NCI-H187 treated with DMSO at 0.1 percent for 48 hours (cell line): ENCODE data around the gene MGMT.

ENCODE experiments used
- DNase-seq: peaks from one replicate; lab custom pipeline; 2025; lab: John Stamatoyannopoulos, UW

The MGMT gene

GRCh38 chr10:129594811-129595210 is 127.8 kb downstream of the MGMT start:
- no peak for DNase-seq

DNA sequence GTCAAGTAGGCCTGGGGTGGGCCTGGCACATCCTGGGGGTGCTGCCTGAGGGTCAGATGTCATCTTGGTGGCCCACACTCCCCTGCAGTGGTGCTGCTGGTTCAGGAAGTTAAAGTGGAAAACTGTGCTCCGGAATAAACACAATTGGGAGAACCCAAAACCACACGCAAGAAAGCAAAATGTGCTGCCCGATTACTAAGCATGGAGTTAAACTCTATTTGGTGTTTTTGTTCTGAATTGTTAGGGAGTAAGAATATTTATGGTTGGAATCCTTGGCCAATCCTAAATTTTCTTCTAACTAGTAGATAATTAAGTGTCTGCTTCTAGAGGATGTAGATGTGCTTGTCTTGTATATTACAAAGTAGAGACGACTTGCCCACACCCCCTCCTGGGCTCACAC is 131.4 kb downstream of the MGMT start:
- DNase-seq = no peak

DNA sequence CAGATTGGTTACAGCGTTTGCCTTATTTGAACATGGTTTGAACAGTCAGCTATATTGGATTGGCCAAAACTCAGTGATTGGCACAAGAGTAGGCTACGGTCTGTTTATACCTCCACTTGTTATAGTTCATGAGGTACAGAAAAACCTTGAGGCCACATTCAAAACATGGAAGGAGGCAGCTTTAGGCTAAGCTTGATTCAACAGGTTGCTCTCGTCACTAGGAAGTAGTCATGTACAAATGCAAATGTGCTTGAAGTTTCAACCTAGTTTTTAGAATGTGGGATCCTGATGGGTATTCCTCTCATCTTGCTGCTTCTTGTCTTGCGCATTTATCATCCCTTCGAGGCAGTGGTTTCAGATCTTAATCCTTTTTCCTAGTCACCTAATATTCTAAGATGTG is 132.1 kb downstream of the MGMT start:
- no peak for DNase-seq

DNA sequence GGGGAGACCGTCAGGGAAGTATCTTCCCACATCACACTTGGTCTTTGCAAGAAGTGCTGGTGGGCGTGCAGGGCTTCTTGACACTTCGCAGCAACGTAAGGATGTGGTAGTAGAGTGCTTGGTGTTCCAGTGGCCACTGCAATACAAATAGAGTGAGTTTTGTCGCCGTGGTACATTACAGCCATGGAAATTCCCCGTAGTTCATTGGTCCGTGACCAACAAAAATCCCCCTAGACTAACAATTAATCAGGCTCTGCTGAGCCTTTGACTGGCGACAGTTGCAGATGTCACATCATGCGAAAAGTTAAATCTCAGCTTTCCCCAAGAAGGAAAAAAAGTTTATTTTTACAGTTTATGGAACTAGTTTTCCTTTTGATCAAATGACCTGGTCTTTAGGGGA is 134.7 kb downstream of the MGMT start:
- DNase-seq = no peak

GRCh38 chr10:129602938-129603535 is 136.0 kb downstream of the MGMT start:
- DNase-seq = no peak

- DNase-seq = no peak
Measured at GRCh38 chr10:129604333-129605032, 137.4 kb downstream of the MGMT start.

DNA sequence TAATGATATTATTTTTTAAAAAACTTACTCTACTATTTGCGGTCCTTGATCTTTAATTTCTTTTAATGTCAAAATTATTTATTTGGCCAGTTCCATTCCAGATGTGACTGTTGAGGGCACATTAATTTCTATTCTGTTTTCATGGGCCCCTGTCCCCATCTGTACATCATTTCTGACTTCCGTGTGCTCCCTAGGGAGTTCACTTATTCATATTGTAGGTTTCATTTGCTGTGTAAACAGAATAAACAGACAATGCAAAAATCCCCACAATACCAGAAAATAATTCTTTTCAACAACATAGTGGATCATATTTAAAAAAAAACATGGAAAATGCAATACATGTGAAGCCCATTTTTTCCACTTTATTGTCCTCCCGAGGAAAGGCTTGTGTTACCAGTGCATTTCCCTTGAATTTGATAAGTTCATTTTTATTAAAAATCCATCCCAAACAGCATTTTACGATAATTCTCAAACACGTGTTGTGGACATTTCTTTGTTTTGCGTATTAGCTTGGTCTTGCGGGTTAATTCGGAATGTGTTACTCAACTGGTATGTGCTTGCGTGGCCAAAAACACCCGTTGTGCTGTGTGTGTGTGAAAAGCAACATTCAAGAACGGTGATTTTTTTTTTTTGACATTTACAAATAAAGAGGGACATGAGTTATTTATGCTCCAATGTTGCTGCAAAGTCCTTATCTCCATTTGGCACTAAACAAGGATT is 138.4 kb downstream of the MGMT start:
- no peak for DNase-seq

- DNase-seq = no peak
Measured at GRCh38 chr10:129605986-129606518, 139.0 kb downstream of the MGMT start.

DNA sequence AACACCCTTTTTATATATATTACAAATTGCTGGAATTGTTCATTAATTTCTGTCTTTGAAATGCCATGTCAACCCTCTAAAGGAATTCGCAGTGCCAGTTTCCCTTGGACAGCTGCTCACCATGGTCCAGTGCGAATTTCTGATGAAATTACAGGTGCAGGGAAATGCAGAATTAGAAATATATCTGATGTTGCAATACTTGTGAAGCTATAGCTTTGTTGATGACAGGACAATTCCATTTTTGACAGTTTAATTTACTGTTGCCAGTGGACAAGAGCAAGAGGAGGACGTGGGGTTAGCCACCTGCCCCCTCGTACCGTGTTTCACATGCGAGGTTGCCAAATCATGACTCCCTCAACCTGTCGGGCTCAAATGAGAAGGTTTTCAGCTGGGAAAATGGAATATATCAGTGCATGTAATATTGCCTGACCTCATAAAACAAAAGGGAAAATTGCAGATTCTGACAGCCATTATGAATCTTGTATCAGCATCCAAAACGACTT is 140.6 kb downstream of the MGMT start:
- no peak for DNase-seq

GRCh38 chr10:129608653-129609052 is 141.6 kb downstream of the MGMT start:
- no peak for DNase-seq

GRCh38 chr10:129609551-129609950 is 142.5 kb downstream of the MGMT start:
- no peak for DNase-seq

DNA sequence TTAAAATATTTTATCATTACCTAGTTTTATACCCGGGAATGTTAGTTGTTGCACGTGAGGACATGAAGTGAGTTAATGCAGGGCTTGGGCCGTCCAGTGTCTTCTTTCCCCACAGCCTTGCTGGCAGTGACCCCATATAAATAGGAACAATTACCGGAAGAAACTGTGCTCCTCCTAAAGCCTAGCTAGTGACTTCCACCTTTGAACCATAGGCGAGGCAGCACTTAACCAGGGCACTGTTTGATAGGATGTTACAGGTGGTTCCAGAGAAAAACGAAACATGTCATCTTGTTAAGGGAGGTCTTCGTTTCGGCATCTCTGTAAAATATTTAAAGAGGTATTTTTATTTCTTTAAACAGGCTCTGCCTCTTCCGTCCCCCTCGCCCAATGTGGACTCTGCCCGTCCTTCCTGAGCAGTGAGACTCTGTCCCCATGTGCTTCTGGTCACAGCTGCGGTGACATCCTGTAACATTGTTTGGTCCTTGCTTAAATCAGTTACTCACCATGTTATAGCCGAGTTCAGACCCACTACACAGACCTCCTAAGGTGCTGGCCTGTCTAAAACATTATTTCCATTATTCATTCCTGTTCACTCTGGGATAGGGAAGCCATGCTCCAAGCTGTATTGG is 145.6 kb downstream of the MGMT start:
- no peak for DNase-seq

- no peak for DNase-seq
Measured at GRCh38 chr10:129613377-129613980, 146.4 kb downstream of the MGMT start.

DNA sequence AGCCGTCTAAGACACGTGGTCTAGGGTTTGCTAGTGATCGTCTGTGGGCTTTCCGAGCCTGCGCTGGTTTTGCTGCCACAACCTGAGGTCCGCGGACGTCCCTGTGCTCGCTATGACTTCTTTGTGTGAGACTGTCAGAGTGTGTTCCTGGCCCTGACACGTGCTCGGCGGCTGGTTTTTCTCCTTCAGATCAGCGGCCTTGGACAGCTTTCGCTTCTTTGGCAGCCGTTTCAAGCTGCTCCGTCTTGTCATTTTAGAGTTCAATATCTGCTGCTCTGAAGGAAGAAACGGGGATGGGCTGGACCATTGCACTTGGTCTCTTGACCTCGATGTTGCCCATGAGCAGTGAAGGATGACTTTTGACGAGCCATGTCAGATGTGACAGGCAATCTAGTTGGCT is 147.3 kb downstream of the MGMT start:
- DNase-seq = no peak

- no peak for DNase-seq
Measured at GRCh38 chr10:129615381-129615780, 148.3 kb downstream of the MGMT start.

DNA sequence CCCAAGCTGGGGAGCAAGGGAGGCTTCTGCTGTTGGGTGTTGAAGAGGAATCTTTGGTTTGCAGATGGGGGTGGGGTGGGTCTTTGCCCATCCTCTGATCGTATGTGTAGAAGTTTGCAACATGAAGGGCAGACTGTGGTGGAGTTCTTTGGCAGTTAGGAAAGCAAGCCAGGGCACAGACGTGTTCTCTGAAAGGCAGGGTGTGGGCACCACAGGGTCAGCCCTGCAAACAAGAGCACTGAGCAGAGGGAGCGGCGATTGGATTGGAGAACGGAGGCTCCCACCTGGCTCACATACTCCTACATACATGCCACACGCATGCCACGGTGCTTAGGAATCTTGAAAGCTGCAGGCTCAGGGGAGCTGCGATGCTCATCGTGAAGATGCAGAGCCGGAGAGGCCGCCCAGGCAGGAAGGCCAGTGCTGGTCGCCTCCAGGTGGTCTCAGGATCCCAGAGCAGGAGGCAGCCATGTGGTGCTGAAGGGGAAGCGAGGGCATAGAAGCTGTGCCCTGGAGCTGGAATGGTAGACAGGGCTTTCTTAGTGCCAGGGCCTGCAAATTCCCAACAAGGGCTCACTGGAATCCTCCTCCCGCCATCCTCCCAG is 149.0 kb downstream of the MGMT start:
- DNase-seq = no peak

- no peak for DNase-seq
Measured at GRCh38 chr10:129617768-129618167, 150.7 kb downstream of the MGMT start.

DNA sequence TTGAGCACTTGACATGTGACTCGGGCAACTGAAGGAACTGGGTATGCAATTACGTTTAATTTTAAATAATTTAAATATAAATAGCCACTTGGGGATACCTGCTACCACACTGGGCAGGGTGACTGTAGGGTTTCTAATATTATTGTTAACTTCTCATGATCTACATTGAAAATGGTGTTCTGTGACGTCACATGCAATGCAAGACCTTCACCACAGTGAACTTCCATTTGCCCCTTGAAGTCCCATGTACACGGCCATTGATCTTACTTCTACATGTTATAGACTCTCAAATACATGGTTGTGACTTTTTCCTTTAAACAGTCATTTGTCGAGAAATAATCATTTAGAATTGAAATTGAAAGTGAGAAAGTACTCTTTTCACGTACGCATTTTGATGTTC is 154.0 kb downstream of the MGMT start:
- DNase-seq = no peak

- DNase-seq = no peak
Measured at GRCh38 chr10:129621693-129622092, 154.7 kb downstream of the MGMT start.

DNA sequence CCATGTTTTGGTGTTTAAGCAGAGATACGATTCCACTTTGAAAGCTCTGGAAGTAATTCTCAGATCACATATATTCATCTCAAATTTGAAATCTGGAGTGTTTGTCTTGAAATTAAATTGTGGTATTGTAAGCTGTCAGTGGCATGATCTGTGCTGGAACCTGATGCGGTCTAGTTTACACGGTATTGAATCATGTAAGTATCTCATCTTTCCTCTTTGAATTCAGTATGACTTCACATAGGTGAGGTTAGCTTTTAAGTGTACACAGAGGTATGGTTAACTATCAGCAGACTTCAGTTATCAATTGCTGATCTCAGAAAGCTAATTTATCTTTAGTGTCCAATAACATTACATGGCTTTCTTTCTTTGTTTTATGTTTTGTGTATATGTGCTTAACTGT is 155.2 kb downstream of the MGMT start:
- DNase-seq = no peak

DNA sequence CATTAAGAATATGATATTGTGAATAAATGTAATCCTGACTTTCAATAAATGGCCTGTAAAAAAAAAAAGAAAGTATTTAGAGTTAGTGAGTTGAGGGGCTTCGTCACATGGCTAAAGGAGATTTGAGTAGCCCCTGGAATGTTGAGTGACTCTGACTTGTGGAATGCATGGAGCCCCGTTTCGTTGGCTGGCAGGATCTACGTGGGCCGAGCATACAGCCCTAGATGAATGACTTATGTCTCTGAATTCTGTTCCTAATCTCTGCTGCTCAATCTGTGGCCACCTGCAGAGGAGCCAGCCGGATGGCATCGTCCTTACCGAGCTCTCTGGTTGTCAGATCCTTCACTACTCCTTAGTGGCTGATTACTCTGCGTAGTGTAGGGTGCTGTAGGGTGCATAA is 155.7 kb downstream of the MGMT start:
- DNase-seq = no peak

DNA sequence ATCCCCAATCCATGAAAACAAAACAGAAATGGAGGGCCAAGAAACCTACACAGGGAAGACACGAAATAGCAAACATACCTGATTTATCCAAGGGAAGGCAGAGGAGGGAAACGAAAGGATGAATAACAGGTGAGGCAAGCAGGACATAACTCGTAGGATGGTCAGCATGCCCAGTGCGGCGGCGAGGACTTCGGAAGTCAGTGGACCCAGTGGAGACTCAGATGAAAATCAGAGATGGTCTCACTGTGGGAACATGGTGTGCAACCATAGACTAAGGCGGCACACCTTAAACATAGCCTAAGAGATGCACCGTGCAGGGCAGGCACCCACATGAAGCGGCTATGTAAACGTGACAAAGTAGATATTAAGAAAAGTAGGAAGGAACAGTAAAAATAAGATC is 157.5 kb downstream of the MGMT start:
- DNase-seq = no peak
